Chondrocyte (in vitro differentiated cells): ENCODE results near the gene VPREB3. TPM values are rescaled to one million over a fixed set of nuclear protein-coding genes. Genes with fewer than 3 reads are reported as not detected.

Experiments used
- DNase-seq: peaks from one replicate; pipeline ENCODE4 v3.0.0; 2021; ENCODE audit warnings: mixed read lengths, low spot score
- H3K27ac Mint-ChIP-seq: one replicate; pipeline ENCODE4 v1.8.0; 2021; ENCODE audit warnings: mild to moderate bottlenecking, moderate library complexity, mixed read lengths; ENCODE audit not compliant: unreplicated experiment
- H3K27me3 Mint-ChIP-seq: 2 replicates; pipeline ENCODE4 v1.8.0; 2021; ENCODE audit warnings: low read depth, mixed read lengths
- H3K36me3 Mint-ChIP-seq: 2 replicates; pipeline ENCODE4 v1.8.0; 2021; ENCODE audit warnings: low read depth, mixed read lengths
- H3K4me1 Mint-ChIP-seq: 2 replicates; pipeline ENCODE4 v1.8.0; 2021; ENCODE audit warnings: low read depth, mild to moderate bottlenecking, mixed read lengths
- H3K4me3 Mint-ChIP-seq: one replicate; pipeline ENCODE4 v1.8.0; 2021; ENCODE audit warnings: mild to moderate bottlenecking, moderate library complexity, mixed read lengths; ENCODE audit not compliant: unreplicated experiment
- H3K9me3 Mint-ChIP-seq: 2 replicates; pipeline ENCODE4 v1.8.0; 2021; ENCODE audit warnings: low read depth, mixed read lengths
- total RNA-seq: library from RNA; stranded (reverse); gene quantifications from 3 replicates; pipeline ENCODE4 v1.2.1, GENCODE V29; 2021
- TF ChIP-seq, protein P1 (sequence below): fragments of 200-600 bp; sonication (generic); IDR thresholded peaks from 2 replicates; pipeline ENCODE4 v1.5.0; 2021; ENCODE audit warnings: antibody characterized with exemption, mild to moderate bottlenecking, moderate library complexity

Gene VPREB3
- total RNA-seq, 1 donor from 2014 or later, result not detected

DNA sequence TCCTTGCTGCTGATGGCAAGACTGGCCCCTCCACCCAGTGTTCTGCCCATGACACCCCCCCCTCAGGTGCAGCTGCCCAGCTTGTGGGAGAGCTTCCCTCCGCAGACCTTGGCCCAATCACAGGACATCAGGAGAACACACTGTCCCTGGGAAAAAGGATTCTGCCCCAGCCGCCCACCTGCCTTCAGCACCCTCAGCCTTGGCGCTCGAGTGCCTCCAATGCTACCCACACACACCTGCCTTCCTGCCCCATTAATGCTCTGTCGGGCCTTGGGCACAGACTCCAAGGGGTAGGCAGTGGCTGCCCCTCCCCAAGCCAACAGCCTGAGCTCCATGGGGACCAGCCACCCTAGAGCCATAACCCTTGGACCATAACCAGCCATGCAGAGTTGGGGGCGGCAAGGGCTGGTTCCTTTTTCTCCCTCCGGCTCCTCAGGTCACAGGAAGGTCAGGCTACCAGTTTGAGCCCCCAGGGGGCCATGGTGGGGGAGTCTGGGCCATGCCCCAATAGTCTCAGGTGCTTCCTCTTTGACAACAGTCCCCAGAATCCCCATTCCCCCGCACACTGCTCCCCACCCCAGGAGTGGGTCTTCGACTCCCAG, 2.0 kb downstream of the VPREB3 start:
- H3K27me3 Mint-ChIP-seq, result no peaks in the 10 kb centered on the region
- H3K4me1 Mint-ChIP-seq, result peaks cover 17% of the 10 kb centered on the region
- TF ChIP-seq, protein P1, sequence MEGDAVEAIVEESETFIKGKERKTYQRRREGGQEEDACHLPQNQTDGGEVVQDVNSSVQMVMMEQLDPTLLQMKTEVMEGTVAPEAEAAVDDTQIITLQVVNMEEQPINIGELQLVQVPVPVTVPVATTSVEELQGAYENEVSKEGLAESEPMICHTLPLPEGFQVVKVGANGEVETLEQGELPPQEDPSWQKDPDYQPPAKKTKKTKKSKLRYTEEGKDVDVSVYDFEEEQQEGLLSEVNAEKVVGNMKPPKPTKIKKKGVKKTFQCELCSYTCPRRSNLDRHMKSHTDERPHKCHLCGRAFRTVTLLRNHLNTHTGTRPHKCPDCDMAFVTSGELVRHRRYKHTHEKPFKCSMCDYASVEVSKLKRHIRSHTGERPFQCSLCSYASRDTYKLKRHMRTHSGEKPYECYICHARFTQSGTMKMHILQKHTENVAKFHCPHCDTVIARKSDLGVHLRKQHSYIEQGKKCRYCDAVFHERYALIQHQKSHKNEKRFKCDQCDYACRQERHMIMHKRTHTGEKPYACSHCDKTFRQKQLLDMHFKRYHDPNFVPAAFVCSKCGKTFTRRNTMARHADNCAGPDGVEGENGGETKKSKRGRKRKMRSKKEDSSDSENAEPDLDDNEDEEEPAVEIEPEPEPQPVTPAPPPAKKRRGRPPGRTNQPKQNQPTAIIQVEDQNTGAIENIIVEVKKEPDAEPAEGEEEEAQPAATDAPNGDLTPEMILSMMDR, result no peak
- no peak for DNase-seq
- no peaks in the 10 kb centered on the region for H3K36me3 Mint-ChIP-seq
- H3K9me3 Mint-ChIP-seq, result no peaks in the 10 kb centered on the region
- peak overlapping the region; percentile 29 for H3K27ac Mint-ChIP-seq
- H3K4me3 Mint-ChIP-seq, result peak overlapping the region; percentile 75

DNA sequence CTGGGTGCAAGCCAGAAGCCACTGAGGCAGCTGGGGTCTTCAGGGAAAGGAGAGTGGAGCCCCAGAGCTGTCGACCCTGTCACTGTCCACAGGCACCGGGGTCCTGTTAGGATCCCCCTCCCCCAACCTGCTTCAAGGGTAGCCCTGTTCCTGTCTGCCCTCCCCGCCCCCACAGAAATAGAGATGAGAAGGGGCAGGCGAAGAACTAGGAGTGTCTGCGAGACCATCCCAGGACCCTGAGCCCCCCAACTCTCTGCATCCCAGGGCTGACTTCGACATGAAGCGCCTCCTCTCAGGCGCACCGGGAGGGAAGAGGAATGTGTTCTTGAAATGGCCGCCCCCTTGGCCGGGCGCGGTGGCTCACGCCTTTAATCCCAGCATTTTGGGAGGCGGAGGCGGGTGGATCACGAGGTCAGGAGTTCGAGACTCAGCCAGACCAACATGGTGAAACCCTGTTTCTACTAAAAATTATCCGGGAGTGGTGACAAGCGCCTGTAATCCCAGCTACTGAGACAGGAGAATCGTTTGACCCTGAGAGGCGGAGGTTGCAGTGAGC, 2.7 kb downstream of the VPREB3 start:
- no peaks in the 10 kb centered on the region for H3K27me3 Mint-ChIP-seq
- DNase-seq, result no peak
- H3K36me3 Mint-ChIP-seq, result no peaks in the 10 kb centered on the region
- peaks cover 17% of the 10 kb centered on the region for H3K4me1 Mint-ChIP-seq
- TF ChIP-seq, protein P1, result no peak
- no peaks in the 10 kb centered on the region for H3K9me3 Mint-ChIP-seq
- peak overlapping the region; percentile 65 for H3K27ac Mint-ChIP-seq
- peak overlapping the region; percentile 75 for H3K4me3 Mint-ChIP-seq

DNA sequence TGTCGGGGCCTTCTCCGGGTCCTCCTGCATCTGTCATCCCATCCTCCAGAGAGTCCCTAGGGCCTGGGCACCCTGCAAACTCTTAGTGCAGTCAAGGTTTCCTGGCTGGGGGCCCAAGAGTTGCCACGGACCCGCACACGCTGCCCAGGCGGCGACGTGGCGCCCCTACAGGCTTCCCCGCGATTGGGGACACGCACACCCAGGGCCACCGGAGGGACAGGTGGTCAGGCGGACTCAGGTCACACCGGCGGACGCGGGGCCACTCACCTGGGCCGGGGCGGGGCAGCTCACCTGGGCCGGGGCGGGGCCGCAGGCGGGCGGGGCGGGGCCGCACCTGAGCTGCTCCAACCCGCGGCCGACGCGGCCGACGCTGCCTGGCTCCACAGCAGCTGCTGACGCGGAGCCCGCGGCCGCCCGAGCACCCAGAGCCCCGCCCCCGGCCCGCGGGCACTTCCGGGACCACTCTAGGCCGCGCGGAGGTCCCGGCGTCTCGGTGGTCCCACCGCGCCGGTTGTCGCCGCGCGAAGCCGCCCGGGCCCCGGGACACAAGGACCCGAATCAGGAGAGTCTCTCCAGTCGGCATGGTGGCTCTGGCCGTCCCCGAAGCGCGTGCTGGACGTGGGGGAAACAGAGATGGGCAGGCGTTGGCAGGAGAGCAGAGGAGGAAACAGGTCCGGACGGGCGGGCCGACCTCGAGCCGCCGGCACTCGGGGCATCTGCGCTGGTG, 3.3 kb downstream of the VPREB3 start, which contains the start of gene ZNF70:
TSS of gene ZNF70 (minus strand) at position 399 of the 727 bp plus-strand sequence. CDS start 5,972 bp downstream, outside the sequence.
- Mint-ChIP-seq H3K36me3 (no peaks in the 10 kb centered on the region), H3K27ac (peak within 1 kb of the TSS; percentile 91), H3K4me1 (peaks cover 17% of the 10 kb centered on the region), H3K27me3 (no peaks in the 10 kb centered on the region), H3K4me3 (peak within 1 kb of the TSS; percentile 90), H3K9me3 (no peaks in the 10 kb centered on the region)
- TF ChIP-seq, protein P1, result peak; percentile 62
- peak; percentile 87 for DNase-seq

DNA sequence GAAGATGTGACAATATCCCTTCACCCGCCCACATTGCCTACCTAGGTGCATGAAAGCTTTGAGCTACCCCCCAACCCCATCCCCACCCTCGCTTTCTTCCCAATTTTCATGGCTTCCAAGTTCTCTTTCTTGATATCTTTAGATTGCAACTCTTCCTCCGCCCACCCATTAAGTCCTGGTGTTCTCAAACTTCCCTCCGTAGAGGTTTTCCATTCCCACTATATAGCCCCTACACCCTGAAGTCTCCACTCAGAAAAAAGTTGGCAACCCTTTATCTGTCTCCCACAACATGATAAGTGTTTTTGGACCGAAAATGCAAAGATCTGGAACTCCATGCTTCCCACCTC, 3.9 kb downstream of the VPREB3 start:
- H3K4me1 Mint-ChIP-seq, result peaks cover 17% of the 10 kb centered on the region
- peak overlapping the region; percentile 91 for H3K27ac Mint-ChIP-seq

DNA sequence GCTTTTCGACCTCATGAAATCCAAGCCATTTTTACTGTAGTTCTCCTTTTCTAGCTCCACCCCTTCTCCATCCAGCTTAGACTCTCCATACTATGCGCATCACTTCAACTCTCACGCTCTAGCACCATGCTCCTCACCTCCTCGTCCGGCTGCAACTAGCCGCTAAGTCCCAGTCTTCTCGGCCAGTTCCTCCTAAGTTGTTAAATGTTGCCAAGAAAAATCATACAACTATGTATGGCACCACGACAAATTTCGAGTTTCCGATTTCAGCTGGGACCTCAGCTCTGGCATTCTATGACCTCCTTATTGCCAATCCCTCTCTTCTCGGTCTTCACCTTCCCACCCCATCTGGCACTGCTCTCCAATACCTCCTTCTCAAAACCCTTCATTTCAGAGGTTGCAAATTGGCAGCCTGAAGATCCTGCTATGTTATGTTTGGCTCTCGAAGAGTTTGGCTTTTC, 4.4 kb downstream of the VPREB3 start:
- H3K4me1 Mint-ChIP-seq, result peaks cover 17% of the 10 kb centered on the region
- TF ChIP-seq, protein P1, result no peak
- H3K27me3 Mint-ChIP-seq, result no peaks in the 10 kb centered on the region
- DNase-seq, result no peak
- H3K27ac Mint-ChIP-seq, result peak overlapping the region; percentile 91
- H3K9me3 Mint-ChIP-seq, result no peaks in the 10 kb centered on the region
- H3K36me3 Mint-ChIP-seq, result peaks cover 5% of the 10 kb centered on the region
- H3K4me3 Mint-ChIP-seq, result peak overlapping the region; percentile 90

More for the DNA sequence above, 3.9 kb downstream of the VPREB3 start:
- Mint-ChIP-seq H3K4me3 (peak overlapping the region; percentile 90), H3K36me3 (no peaks in the 10 kb centered on the region), H3K9me3 (no peaks in the 10 kb centered on the region), H3K27me3 (no peaks in the 10 kb centered on the region)
- TF ChIP-seq, protein P1, result no peak
- DNase-seq, result no peak
